Neural progenitor cell (in vitro differentiated cells): ENCODE results near the gene IQCE. TPM values are rescaled to one million over a fixed set of nuclear protein-coding genes. Genes with fewer than 3 reads are reported as not detected.
"Not testable (repeated sequence)": the region's sequence is repeated elsewhere in the genome, so short reads cannot be mapped to it uniquely, and the experiment has no call there.

ENCODE experiments used
- DNase-seq: peaks from one replicate; pipeline ENCODE4 v3.0.0-alpha.2; 2016; ENCODE audit warnings: low spot score
- H2AFZ ChIP-seq: fragments of 200-600 bp; sonication (generic); replicated peaks from 2 replicates; pipeline ENCODE4 v1.6.1; 2016; ENCODE audit warnings: antibody characterized with exemption
- H3F3A ChIP-seq: fragments of 200-600 bp; sonication (generic); 2 replicates; pipeline ENCODE4 v1.6.1; 2016; ENCODE audit warnings: antibody characterized with exemption, low read depth
- H3K27ac ChIP-seq: fragments of 200-600 bp; sonication (generic); 2 replicates; pipeline ENCODE4 v1.5.1; 2016; ENCODE audit warnings: mild to moderate bottlenecking
- H3K27me3 ChIP-seq: fragments of 200-600 bp; sonication (generic); 2 replicates; pipeline ENCODE4 v1.6.1; 2016; ENCODE audit warnings: mild to moderate bottlenecking, moderate library complexity
- H3K36me3 ChIP-seq: fragments of 200-600 bp; sonication (generic); 2 replicates; pipeline ENCODE4 v1.5.1; 2016
- H3K4me1 ChIP-seq: fragments of 200-600 bp; sonication (generic); 2 replicates; pipeline ENCODE4 v1.6.1; 2016; ENCODE audit warnings: mixed run types
- H3K4me2 ChIP-seq: fragments of 200-600 bp; sonication (generic); 2 replicates; pipeline ENCODE4 v1.6.1; 2016
- H3K4me3 ChIP-seq: fragments of 200-600 bp; sonication (generic); 2 replicates; pipeline ENCODE4 v1.5.1; 2016
- H3K79me2 ChIP-seq: fragments of 200-600 bp; sonication (generic); 2 replicates; pipeline ENCODE4 v1.6.1; 2016; ENCODE audit warnings: low read depth
- H3K9ac ChIP-seq: fragments of 200-600 bp; sonication (generic); 2 replicates; pipeline ENCODE4 v1.6.1; 2016
- H3K9me3 ChIP-seq: fragments of 200-600 bp; sonication (generic); 2 replicates; pipeline ENCODE4 v1.5.1; 2016; ENCODE audit warnings: low read depth
- H4K20me1 ChIP-seq: fragments of 200-600 bp; sonication (generic); 2 replicates; pipeline ENCODE4 v1.6.1; 2016; ENCODE audit warnings: low read depth
- H3K27ac Mint-ChIP-seq: 3 replicates; pipeline ENCODE4 v1.8.0; 2021; ENCODE audit warnings: mixed read lengths
- H3K27me3 Mint-ChIP-seq: 2 replicates; pipeline ENCODE4 v1.8.0; 2022; ENCODE audit warnings: low read depth, mild to moderate bottlenecking, inconsistent platforms, moderate library complexity, mixed read lengths; ENCODE audit not compliant: insufficient read depth
- H3K36me3 Mint-ChIP-seq: 3 replicates; pipeline ENCODE4 v1.8.0; 2021; ENCODE audit warnings: mixed read lengths
- H3K4me1 Mint-ChIP-seq: 3 replicates; pipeline ENCODE4 v1.8.0; 2021; ENCODE audit warnings: mixed read lengths
- H3K4me3 Mint-ChIP-seq: 3 replicates; pipeline ENCODE4 v1.8.0; 2021; ENCODE audit warnings: mild to moderate bottlenecking, moderate library complexity, mixed read lengths
- H3K9me3 Mint-ChIP-seq: 3 replicates; pipeline ENCODE4 v1.8.0; 2020; ENCODE audit warnings: mixed read lengths
- EZH2 ChIP-seq: fragments of 200-600 bp; sonication (generic); IDR thresholded peaks from 2 replicates; pipeline ENCODE4 v1.6.1; 2017; ENCODE audit warnings: antibody characterized with exemption, mild to moderate bottlenecking, moderate library complexity
- EZH2phosphoT487 ChIP-seq: fragments of 200-600 bp; sonication (generic); IDR thresholded peaks from 2 replicates; pipeline ENCODE4 v1.6.1; 2017; ENCODE audit warnings: antibody characterized with exemption
- total RNA-seq: library from RNA; depleted of rRNA; stranded (reverse); fragments of >200 nt; gene quantifications from 2 replicates; pipeline ENCODE4 v1.2.3, GENCODE V29; 2015; ENCODE audit warnings: low replicate concordance
- TF ChIP-seq, protein P1 (sequence below): fragments of 200-600 bp; sonication (generic); IDR thresholded peaks from 2 replicates; pipeline ENCODE4 v1.5.1; 2017; ENCODE audit warnings: antibody characterized with exemption, mild to moderate bottlenecking

The IQCE gene
- total RNA-seq, 1 donor from 2014 or later: 4.6 TPM

DNA sequence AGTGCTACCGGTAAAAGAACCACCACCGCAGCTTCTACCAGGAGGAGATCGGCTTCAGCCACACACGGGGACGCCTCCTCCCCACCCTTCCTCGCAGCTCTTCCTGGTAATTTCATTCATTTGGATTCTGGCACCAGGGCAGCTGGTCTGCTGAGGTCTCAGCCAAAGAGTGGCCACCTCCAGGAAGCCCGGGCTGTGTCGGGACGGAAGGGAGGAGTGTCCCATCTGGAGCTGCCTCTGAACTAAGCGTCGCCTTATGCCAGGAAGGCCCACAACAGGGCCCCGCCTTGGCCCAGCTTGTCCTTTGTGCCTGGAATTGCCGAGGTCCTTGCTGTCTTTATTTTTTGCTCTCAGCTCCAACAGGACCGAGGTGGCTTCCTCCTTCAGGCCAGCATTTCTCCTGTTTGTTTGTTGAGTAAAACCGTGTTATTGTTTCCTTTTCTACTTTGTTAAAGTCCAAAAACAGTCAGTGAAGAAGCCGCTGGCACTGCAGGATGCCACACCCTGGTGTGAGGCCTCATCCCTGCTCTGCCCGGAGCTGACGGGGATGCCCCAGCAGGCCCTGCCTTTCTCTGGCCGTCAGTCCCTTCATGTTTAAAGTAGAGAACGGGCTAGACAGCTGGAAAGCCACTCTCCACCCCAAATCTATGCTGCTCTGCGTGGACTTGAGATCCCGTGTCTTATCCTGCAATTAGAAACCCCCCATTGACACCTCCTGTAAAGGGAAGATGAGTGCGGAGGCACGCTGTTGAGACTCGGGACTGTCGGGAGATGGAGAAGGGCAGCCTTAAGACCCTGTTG, 48.5 kb downstream of the IQCE start:
- H3K27ac ChIP-seq: no peak overlapping the region
- peak overlapping the region; percentile 71 for H3K27ac Mint-ChIP-seq
- H3F3A ChIP-seq: peaks cover 13% of the 10 kb centered on the region
- no peaks in the 10 kb centered on the region for H3K79me2 ChIP-seq
- H2AFZ ChIP-seq: no peak overlapping the region
- peaks cover 24% of the 10 kb centered on the region for H3K4me1 ChIP-seq
- H3K27me3 ChIP-seq: no peaks in the 10 kb centered on the region
- no peak for DNase-seq
- no peaks in the 10 kb centered on the region for H3K9me3 Mint-ChIP-seq
- no peak for TF ChIP-seq EZH2
- no peak for TF ChIP-seq EZH2phosphoT487
- TF ChIP-seq, protein P1, sequence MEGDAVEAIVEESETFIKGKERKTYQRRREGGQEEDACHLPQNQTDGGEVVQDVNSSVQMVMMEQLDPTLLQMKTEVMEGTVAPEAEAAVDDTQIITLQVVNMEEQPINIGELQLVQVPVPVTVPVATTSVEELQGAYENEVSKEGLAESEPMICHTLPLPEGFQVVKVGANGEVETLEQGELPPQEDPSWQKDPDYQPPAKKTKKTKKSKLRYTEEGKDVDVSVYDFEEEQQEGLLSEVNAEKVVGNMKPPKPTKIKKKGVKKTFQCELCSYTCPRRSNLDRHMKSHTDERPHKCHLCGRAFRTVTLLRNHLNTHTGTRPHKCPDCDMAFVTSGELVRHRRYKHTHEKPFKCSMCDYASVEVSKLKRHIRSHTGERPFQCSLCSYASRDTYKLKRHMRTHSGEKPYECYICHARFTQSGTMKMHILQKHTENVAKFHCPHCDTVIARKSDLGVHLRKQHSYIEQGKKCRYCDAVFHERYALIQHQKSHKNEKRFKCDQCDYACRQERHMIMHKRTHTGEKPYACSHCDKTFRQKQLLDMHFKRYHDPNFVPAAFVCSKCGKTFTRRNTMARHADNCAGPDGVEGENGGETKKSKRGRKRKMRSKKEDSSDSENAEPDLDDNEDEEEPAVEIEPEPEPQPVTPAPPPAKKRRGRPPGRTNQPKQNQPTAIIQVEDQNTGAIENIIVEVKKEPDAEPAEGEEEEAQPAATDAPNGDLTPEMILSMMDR: no peak
- H4K20me1 ChIP-seq: no peaks in the 10 kb centered on the region
- peaks cover 34% of the 10 kb centered on the region for H3K4me1 Mint-ChIP-seq
- H3K36me3 Mint-ChIP-seq: peaks cover 5% of the 10 kb centered on the region
- no peaks in the 10 kb centered on the region for H3K36me3 ChIP-seq
- peak overlapping the region; percentile 10 for H3K4me2 ChIP-seq
- no peaks in the 10 kb centered on the region for H3K9me3 ChIP-seq
- H3K9ac ChIP-seq: no peak overlapping the region
- H3K4me3 ChIP-seq: no peak overlapping the region
- peak overlapping the region; percentile 50 for H3K4me3 Mint-ChIP-seq
- H3K27me3 Mint-ChIP-seq: peaks cover 3% of the 10 kb centered on the region

DNA sequence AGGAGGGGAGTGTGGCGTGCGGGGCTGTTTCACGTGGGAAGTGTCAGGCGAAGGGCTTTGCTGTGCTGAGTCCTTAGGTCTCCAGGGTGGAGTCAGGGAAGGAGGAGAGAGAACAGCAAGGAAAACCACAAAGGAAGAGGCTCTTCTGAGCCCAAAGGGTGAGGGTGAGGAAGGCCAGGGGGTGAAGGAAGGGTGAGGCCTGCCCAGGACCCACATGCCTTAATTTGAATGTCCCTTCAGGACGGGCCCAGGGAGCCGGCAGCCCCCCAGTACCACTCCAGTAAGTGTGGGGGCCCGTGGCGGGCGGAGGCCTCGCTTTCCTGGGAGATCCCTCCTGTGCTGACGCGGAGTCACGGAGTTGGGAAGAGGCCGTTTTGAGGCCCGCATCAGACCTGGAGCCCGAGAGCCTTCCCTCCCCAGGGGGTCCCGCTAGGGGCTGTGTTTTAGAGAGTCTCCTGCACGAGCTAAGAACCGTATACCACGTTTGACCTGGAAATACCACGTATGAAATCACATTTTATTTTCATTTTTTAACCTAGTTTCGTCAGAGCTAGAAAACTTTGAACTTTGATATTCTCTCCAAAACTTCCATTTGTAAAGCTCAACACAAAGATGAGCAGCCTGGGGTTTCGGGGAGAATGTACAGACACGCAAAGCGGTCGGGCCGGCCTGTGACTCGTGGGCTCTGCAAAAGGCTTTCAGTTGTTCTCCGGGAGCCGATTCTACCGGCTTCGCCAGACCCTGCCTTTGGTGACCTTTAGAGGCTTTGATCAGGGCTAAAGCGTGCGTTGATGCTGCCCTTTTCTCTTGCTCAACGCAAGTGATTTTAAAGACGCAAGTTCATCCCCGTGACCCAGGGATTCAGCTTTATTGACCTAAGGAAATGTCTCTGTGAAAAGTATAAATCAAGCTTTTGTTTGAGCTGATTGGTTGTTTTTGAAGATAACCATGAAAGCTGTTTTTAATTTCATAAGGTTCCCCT, 49.4 kb downstream of the IQCE start:
- H4K20me1 ChIP-seq: no peaks in the 10 kb centered on the region
- Mint-ChIP-seq H3K9me3 (no peaks in the 10 kb centered on the region), H3K27ac (peak overlapping the region; percentile 71), H3K4me3 (peak overlapping the region; percentile 50), H3K27me3 (peaks cover 8% of the 10 kb centered on the region), H3K4me1 (peaks cover 41% of the 10 kb centered on the region), H3K36me3 (peaks cover 5% of the 10 kb centered on the region)
- no peaks in the 10 kb centered on the region for H3K9me3 ChIP-seq
- DNase-seq: no peak
- no peak for TF ChIP-seq EZH2phosphoT487
- no peak for TF ChIP-seq EZH2
- TF ChIP-seq, protein P1: no peak
- H3F3A ChIP-seq: peaks cover 13% of the 10 kb centered on the region
- H3K4me2 ChIP-seq: peak overlapping the region; percentile 10
- H2AFZ ChIP-seq: no peak overlapping the region
- H3K36me3 ChIP-seq: no peaks in the 10 kb centered on the region
- no peak overlapping the region for H3K4me3 ChIP-seq
- no peaks in the 10 kb centered on the region for H3K27me3 ChIP-seq
- H3K4me1 ChIP-seq: peaks cover 24% of the 10 kb centered on the region
- no peak overlapping the region for H3K27ac ChIP-seq
- no peaks in the 10 kb centered on the region for H3K79me2 ChIP-seq
- no peak overlapping the region for H3K9ac ChIP-seq

DNA sequence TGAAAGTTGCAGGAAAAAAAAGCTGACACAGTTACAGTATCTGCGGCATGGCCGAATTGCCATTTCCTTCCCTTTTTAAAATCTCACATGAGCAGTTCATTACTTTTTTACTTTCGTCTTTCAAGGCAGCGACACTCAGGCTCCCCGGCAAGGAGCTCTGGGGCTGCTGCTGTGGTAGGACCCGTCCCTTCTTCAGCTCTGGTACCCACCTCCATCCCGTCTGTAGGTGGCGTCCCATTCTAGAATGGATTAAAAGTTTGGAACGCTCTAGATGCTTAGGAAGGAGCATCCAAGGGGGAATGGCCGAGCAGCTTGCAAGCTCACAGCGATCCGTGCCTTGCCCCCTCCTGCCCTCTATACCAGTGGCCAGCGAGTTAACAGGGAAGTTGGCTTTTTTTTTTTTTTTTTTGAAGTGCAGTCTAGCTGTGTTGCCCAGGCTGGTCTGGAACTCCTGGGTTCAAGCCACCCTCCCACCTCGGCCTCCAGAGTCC, 50.2 kb downstream of the IQCE start:
- H3K27me3 ChIP-seq: no peaks in the 10 kb centered on the region
- TF ChIP-seq EZH2 (no peak), EZH2phosphoT487 (no peak)
- TF ChIP-seq, protein P1: peak; percentile 56
- Mint-ChIP-seq H3K36me3 (peaks cover 5% of the 10 kb centered on the region), H3K27ac (peak overlapping the region; percentile 16), H3K27me3 (peaks cover 10% of the 10 kb centered on the region), H3K4me3 (peak overlapping the region; percentile 64), H3K4me1 (peaks cover 48% of the 10 kb centered on the region), H3K9me3 (no peaks in the 10 kb centered on the region)
- H3K4me1 ChIP-seq: peaks cover 24% of the 10 kb centered on the region
- no peaks in the 10 kb centered on the region for H4K20me1 ChIP-seq
- no peaks in the 10 kb centered on the region for H3K9me3 ChIP-seq
- peaks cover 13% of the 10 kb centered on the region for H3F3A ChIP-seq
- no peaks in the 10 kb centered on the region for H3K36me3 ChIP-seq
- no peak overlapping the region for H3K9ac ChIP-seq
- H3K4me2 ChIP-seq: peak overlapping the region; percentile 9
- H3K27ac ChIP-seq: no peak overlapping the region
- H3K79me2 ChIP-seq: no peaks in the 10 kb centered on the region
- no peak overlapping the region for H3K4me3 ChIP-seq
- H2AFZ ChIP-seq: no peak overlapping the region
- DNase-seq: peak; percentile 68

DNA sequence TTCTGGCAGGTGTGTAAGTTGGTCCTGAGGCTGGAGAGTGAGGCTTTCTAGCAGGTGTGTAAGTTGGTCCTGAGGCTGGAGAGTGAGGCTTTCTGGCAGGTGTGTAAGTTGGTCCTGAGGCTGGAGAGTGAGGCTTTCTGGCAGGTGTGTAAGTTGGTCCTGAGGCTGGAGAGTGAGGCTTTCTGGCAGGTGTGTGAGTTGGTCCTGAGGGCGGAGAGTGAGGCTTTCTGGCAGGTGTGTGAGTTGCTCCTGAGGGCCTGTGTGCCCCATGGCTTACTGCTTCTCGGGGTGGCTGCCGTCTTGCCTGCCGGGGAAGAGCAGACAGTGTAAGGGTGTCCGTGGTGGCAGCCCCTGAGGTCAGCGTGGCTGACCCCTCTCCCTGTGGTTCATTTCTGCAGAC, 50.9 kb downstream of the IQCE start:
- H3K27ac ChIP-seq, H3K27ac Mint-ChIP-seq, H3K4me3 Mint-ChIP-seq, DNase-seq, H3K9me3 ChIP-seq, H2AFZ ChIP-seq, H3K36me3 Mint-ChIP-seq, H3K4me2 ChIP-seq, H3K9me3 Mint-ChIP-seq, H3K27me3 ChIP-seq, H3K4me3 ChIP-seq, H3K79me2 ChIP-seq, H4K20me1 ChIP-seq, H3K36me3 ChIP-seq, H3K9ac ChIP-seq: not testable (repeated sequence)
- Histone ChIP-seq H3F3A (peaks cover 13% of the 10 kb centered on the region), H3K4me1 (peaks cover 24% of the 10 kb centered on the region)
- Mint-ChIP-seq H3K4me1 (peaks cover 54% of the 10 kb centered on the region), H3K27me3 (peaks cover 11% of the 10 kb centered on the region)
